A673 (cell line): ENCODE data around the gene GMDS. TPM values are rescaled to one million over a fixed set of nuclear protein-coding genes. Genes with fewer than 3 reads are reported as not detected.

Experiments used
- BruUV-seq: library from RNA; stranded (reverse); fragments of 400-500 nt; replicated peaks from 2 replicates; lab custom pipeline; 2021; lab: Mats Ljungman, UMichigan
- CTCF ChIA-PET: fragments of 300-600 bp; sonication (Branson Sonifier 250); formaldehyde crosslinking; loops from one replicate; lab custom pipeline; 2022; ENCODE audit warnings: antibody characterized with exemption; lab: Charles Lee
- POLR2A ChIA-PET: fragments of 300-600 bp; sonication (Branson Sonifier 250); formaldehyde crosslinking; loops from one replicate; lab custom pipeline; 2022; ENCODE audit warnings: antibody characterized with exemption; ENCODE audit not compliant: low non-redundant PET; lab: Charles Lee
- DNase-seq: peaks from one replicate; pipeline ENCODE4 v3.0.0-alpha.2; 2015; ENCODE audit warnings: low spot score
- H3K27ac ChIP-seq: fragments of 200-600 bp; sonication (generic); 2 replicates; pipeline ENCODE4 v1.5.1; 2016; ENCODE audit warnings: mixed run types, low read depth, mild to moderate bottlenecking, mixed read lengths, antibody characterized with exemption, low read length; ENCODE audit not compliant: poor library complexity, severe bottlenecking
- H3K27me3 ChIP-seq: fragments of 200-600 bp; sonication (generic); replicated peaks from 2 replicates; pipeline ENCODE4 v1.6.1; 2017; ENCODE audit warnings: mixed run types, low read depth, mild to moderate bottlenecking, mixed read lengths, antibody characterized with exemption, low read length; ENCODE audit not compliant: insufficient read depth, poor library complexity
- H3K36me3 ChIP-seq: fragments of 200-600 bp; sonication (generic); 2 replicates; pipeline ENCODE4 v1.6.1; 2016; ENCODE audit warnings: mixed run types, mild to moderate bottlenecking, mixed read lengths, antibody characterized with exemption, low read length; ENCODE audit not compliant: insufficient read depth, poor library complexity, severe bottlenecking
- H3K4me1 ChIP-seq: fragments of 200-600 bp; sonication (generic); 2 replicates; pipeline ENCODE4 v1.6.1; 2017; ENCODE audit warnings: mixed run types, mild to moderate bottlenecking, mixed read lengths, antibody characterized with exemption, low read length; ENCODE audit not compliant: insufficient read depth, poor library complexity, severe bottlenecking
- H3K4me3 ChIP-seq: fragments of 200-600 bp; sonication (generic); 2 replicates; pipeline ENCODE4 v1.5.1; 2016; ENCODE audit warnings: low read depth, mixed run types, mild to moderate bottlenecking, mixed read lengths, low read length; ENCODE audit not compliant: poor library complexity, severe bottlenecking
- H3K9me3 ChIP-seq: fragments of 200-600 bp; sonication (generic); 2 replicates; pipeline ENCODE4 v1.6.1; 2016; ENCODE audit warnings: mixed run types, low read depth, mild to moderate bottlenecking, mixed read lengths, antibody characterized with exemption, low read length; ENCODE audit not compliant: poor library complexity, severe bottlenecking
- EZH2 ChIP-seq: fragments of 200-600 bp; sonication (generic); IDR thresholded peaks from 2 replicates; pipeline ENCODE4 v1.6.1; 2017; ENCODE audit warnings: borderline replicate concordance, low read depth, mild to moderate bottlenecking, mixed read lengths, antibody characterized with exemption, low read length; ENCODE audit not compliant: poor library complexity, severe bottlenecking
- intact Hi-C: fragments of 100-400 bp; cut with micrococcal nuclease; formaldehyde crosslinking; loops from one replicate; pipeline ENCODE4 v1.10.0; 2022; ENCODE audit not compliant: unreplicated experiment
- total RNA-seq: library from RNA; stranded (reverse); gene quantifications from 2 replicates; pipeline ENCODE4 v1.2.3, GENCODE V29; 2021
- TF ChIP-seq, protein P1 (sequence below): fragments of 300-800, 200-600 bp; sonication (generic); conservative IDR thresholded peaks from 2 replicates; pipeline ENCODE4 v1.5.1; 2017; ENCODE audit warnings: low read depth, mild to moderate bottlenecking, antibody characterized with exemption, low read length, moderate library complexity, mixed read lengths

Gene GMDS
- total RNA-seq, 1 experiment from 2014 or later: 15.2 TPM

DNA sequence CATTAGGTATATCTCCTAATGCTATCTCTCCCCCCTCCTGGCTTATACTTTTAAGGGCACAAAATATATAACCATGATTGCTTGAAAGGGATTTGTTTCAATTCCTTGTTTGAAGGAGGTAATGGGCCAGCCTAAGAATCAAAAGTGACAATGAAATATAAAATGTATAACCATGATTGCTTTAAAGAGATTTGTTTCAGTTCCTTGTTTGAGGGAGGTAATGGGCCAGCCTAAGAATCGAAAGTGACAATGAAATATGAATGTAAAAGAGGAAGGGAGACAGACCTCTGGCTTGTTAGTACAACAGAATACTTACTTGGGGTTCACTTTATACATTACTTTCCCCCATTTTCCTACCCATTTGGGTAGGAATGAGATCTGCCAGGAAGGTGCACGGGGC, 580.2 kb downstream of the GMDS start:
- TF ChIP-seq, protein P1, sequence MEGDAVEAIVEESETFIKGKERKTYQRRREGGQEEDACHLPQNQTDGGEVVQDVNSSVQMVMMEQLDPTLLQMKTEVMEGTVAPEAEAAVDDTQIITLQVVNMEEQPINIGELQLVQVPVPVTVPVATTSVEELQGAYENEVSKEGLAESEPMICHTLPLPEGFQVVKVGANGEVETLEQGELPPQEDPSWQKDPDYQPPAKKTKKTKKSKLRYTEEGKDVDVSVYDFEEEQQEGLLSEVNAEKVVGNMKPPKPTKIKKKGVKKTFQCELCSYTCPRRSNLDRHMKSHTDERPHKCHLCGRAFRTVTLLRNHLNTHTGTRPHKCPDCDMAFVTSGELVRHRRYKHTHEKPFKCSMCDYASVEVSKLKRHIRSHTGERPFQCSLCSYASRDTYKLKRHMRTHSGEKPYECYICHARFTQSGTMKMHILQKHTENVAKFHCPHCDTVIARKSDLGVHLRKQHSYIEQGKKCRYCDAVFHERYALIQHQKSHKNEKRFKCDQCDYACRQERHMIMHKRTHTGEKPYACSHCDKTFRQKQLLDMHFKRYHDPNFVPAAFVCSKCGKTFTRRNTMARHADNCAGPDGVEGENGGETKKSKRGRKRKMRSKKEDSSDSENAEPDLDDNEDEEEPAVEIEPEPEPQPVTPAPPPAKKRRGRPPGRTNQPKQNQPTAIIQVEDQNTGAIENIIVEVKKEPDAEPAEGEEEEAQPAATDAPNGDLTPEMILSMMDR: no peak
- TF ChIP-seq EZH2: no peak
- DNase-seq: no peak
- no peak overlapping the region for H3K27ac ChIP-seq
- no peak overlapping the region for H3K4me3 ChIP-seq
- no peaks in the 10 kb centered on the region for H3K9me3 ChIP-seq
- no peaks in the 10 kb centered on the region for H3K4me1 ChIP-seq
- ChIA-PET POLR2A (no interaction called here), CTCF (no interaction called here)
- H3K36me3 ChIP-seq: no peaks in the 10 kb centered on the region
- no peaks in the 10 kb centered on the region for H3K27me3 ChIP-seq
- BruUV-seq: no TSS peak
- intact Hi-C loops: no loop called here

DNA sequence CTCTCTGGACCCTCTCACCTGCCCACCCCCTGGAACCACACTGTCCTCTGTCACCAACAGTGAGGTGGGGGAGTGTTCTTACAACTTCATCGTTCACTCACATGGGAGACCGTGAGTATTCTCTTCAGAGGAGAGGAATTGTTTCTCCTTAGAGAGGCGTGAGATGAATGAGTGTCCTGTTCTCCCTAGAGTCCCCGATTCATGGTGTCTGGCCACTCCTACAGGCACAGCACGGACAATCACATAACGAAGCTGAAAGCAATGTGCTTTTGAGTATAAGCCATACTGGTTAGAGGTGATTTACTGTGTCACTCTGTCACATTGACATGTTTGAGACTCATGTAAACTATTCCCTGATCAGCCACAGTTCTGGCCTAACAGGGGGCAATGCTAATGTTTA, 581.1 kb downstream of the GMDS start:
- intact Hi-C loops: no loop called here
- ChIA-PET CTCF (no interaction called here), POLR2A (no interaction called here)
- no peak for DNase-seq
- Histone ChIP-seq H3K4me1 (no peaks in the 10 kb centered on the region), H3K27me3 (no peaks in the 10 kb centered on the region), H3K4me3 (no peak overlapping the region), H3K9me3 (no peaks in the 10 kb centered on the region), H3K27ac (no peak overlapping the region), H3K36me3 (no peaks in the 10 kb centered on the region)
- TF ChIP-seq, protein P1: no peak
- no peak for TF ChIP-seq EZH2
- BruUV-seq: no TSS peak

DNA sequence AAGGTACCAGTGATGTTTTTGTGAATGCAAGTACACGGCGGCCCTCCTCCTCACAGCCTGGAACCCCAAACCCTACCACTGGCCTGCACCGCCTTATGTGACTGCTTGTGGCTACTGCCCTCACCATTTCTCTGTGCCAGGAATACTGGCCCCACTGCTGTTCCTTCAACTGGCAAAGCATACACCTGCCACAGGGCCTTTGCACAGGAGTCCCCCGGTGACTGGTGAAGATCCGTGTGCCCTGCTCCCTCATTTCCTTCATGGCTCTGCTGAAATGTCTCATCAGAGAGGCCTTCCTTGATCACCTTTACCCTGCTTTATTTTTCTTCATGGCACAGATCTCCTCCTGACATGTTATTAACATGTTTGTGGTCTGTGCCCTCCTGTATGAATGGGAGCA, 581.9 kb downstream of the GMDS start:
- intact Hi-C loops: no loop called here
- no peaks in the 10 kb centered on the region for H3K4me1 ChIP-seq
- no peak for DNase-seq
- H3K4me3 ChIP-seq: no peak overlapping the region
- TF ChIP-seq, protein P1: no peak
- TF ChIP-seq EZH2: no peak
- no peak overlapping the region for H3K27ac ChIP-seq
- POLR2A ChIA-PET: no interaction called here
- no TSS peak for BruUV-seq
- no peaks in the 10 kb centered on the region for H3K36me3 ChIP-seq
- H3K9me3 ChIP-seq: no peaks in the 10 kb centered on the region
- no peaks in the 10 kb centered on the region for H3K27me3 ChIP-seq
- CTCF ChIA-PET: no interaction called here
